Nephron progenitor cell (in vitro differentiated cells): ENCODE results near the gene PTPN1.

Experiments
- DNase-seq: peaks from one replicate; pipeline ENCODE4 v3.0.0; 2021
- H3K27ac Mint-ChIP-seq: 2 replicates; pipeline ENCODE4 v1.8.0; 2021; ENCODE audit warnings: mild to moderate bottlenecking, moderate library complexity, mixed read lengths
- H3K27me3 Mint-ChIP-seq: 2 replicates; pipeline ENCODE4 v1.8.0; 2021; ENCODE audit warnings: mild to moderate bottlenecking, low read depth, mixed read lengths; ENCODE audit not compliant: poor library complexity
- H3K36me3 Mint-ChIP-seq: 2 replicates; pipeline ENCODE4 v1.8.0; 2021; ENCODE audit warnings: low read depth, mixed read lengths
- H3K4me1 Mint-ChIP-seq: 2 replicates; pipeline ENCODE4 v1.8.0; 2021; ENCODE audit warnings: mixed read lengths
- H3K4me3 Mint-ChIP-seq: 2 replicates; pipeline ENCODE4 v1.8.0; 2021; ENCODE audit warnings: mild to moderate bottlenecking, moderate library complexity, mixed read lengths
- H3K9me3 Mint-ChIP-seq: 2 replicates; pipeline ENCODE4 v1.8.0; 2021; ENCODE audit warnings: mild to moderate bottlenecking, moderate library complexity, mixed read lengths
- CTCF ChIP-seq: fragments of 200-600 bp; sonication (generic); IDR thresholded peaks from 2 replicates; pipeline ENCODE4 v1.5.0; 2021; ENCODE audit warnings: antibody characterized with exemption

The PTPN1 gene

GRCh38 chr20:50628853-50629669, 118.9 kb downstream of the PTPN1 start:
- Mint-ChIP-seq H3K27me3 (peaks cover 5% of the 10 kb centered on the region), H3K9me3 (no peaks in the 10 kb centered on the region), H3K36me3 (no peaks in the 10 kb centered on the region), H3K4me3 (no peak overlapping the region), H3K27ac (no peak overlapping the region), H3K4me1 (peaks cover 54% of the 10 kb centered on the region)
- DNase-seq = no peak
- TF ChIP-seq CTCF = no peak

GRCh38 chr20:50629670-50630045, 119.5 kb downstream of the PTPN1 start:
- DNase-seq = no peak
- H3K4me1 Mint-ChIP-seq = peaks cover 59% of the 10 kb centered on the region
- peaks cover 4% of the 10 kb centered on the region for H3K27me3 Mint-ChIP-seq
- no peak overlapping the region for H3K27ac Mint-ChIP-seq
- H3K4me3 Mint-ChIP-seq = no peak overlapping the region
- H3K9me3 Mint-ChIP-seq = no peaks in the 10 kb centered on the region
- TF ChIP-seq CTCF = no peak
- no peaks in the 10 kb centered on the region for H3K36me3 Mint-ChIP-seq

GRCh38 chr20:50630578-50631263, 120.5 kb downstream of the PTPN1 start:
- DNase-seq = no peak
- no peaks in the 10 kb centered on the region for H3K36me3 Mint-ChIP-seq
- TF ChIP-seq CTCF = no peak
- peaks cover 58% of the 10 kb centered on the region for H3K4me1 Mint-ChIP-seq
- no peak overlapping the region for H3K27ac Mint-ChIP-seq
- no peak overlapping the region for H3K4me3 Mint-ChIP-seq
- H3K9me3 Mint-ChIP-seq = no peaks in the 10 kb centered on the region
- peaks cover 4% of the 10 kb centered on the region for H3K27me3 Mint-ChIP-seq

GRCh38 chr20:50632236-50632635, 122.1 kb downstream of the PTPN1 start:
- H3K27me3 Mint-ChIP-seq = peaks cover 4% of the 10 kb centered on the region

GRCh38 chr20:50632701-50633100, 122.5 kb downstream of the PTPN1 start:
- peaks cover 4% of the 10 kb centered on the region for H3K27me3 Mint-ChIP-seq
- no peak overlapping the region for H3K4me3 Mint-ChIP-seq
- peaks cover 68% of the 10 kb centered on the region for H3K4me1 Mint-ChIP-seq
- no peak for TF ChIP-seq CTCF
- no peak for DNase-seq
- H3K36me3 Mint-ChIP-seq = no peaks in the 10 kb centered on the region
- no peaks in the 10 kb centered on the region for H3K9me3 Mint-ChIP-seq
- no peak overlapping the region for H3K27ac Mint-ChIP-seq

More at GRCh38 chr20:50632236-50632635, 122.1 kb downstream of the PTPN1 start:
- Mint-ChIP-seq H3K4me3 (no peak overlapping the region), H3K4me1 (peaks cover 64% of the 10 kb centered on the region), H3K27ac (no peak overlapping the region), H3K36me3 (no peaks in the 10 kb centered on the region), H3K9me3 (no peaks in the 10 kb centered on the region)
- no peak for DNase-seq
- TF ChIP-seq CTCF = no peak
